PC-3 (cell line): ENCODE results near the gene RNASE9.

Experiments
- CTCF ChIP-seq: fragments of 300-600 bp; sonication (generic); conservative IDR thresholded peaks from 2 replicates; pipeline ENCODE4 v1.5.1; 2017; ENCODE audit warnings: antibody characterized with exemption, low read depth, mild to moderate bottlenecking, low read length
- EZH2 ChIP-seq: fragments of 300-600 bp; sonication (generic); IDR thresholded peaks from one replicate; pipeline ENCODE4 v1.6.1; 2017; ENCODE audit warnings: antibody characterized with exemption, mild to moderate bottlenecking, low read length; ENCODE audit not compliant: unreplicated experiment

- TF ChIP-seq CTCF (no peak), EZH2 (no peak)
These were observed 36.3 kb upstream of the RNASE9 start for GRCh38 chr14:20597108-20597507.
